Activated naive CD8-positive, alpha-beta T cell treated with anti-CD3 and anti-CD28 coated beads, Interleukin-2, amount 10 ng/mL, durations not matched to agents 7 days and 5 days (primary cell): Measurements from ENCODE around the gene HNRNPU. TPM values are rescaled to one million over a fixed set of nuclear protein-coding genes. Genes with fewer than 3 reads are reported as not detected.

Experiments
- ATAC-seq: fragments of 150-1000 bp; cut with Tn5 transposase; one replicate; pipeline ENCODE4 v1.10.0; 2021; ENCODE audit warnings: low read depth, moderate library complexity
- POLR2A ChIA-PET: fragments of 350-600 bp; sonication (Branson Sonifier 250); formaldehyde crosslinking; loops from one replicate; lab custom pipeline; 2021; ENCODE audit warnings: antibody characterized with exemption; lab: Charles Lee
- DNase-seq: peaks from one replicate; pipeline ENCODE4 v3.0.0; 2021
- H3K27ac Mint-ChIP-seq: one replicate; pipeline ENCODE4 v1.8.0; 2022; ENCODE audit warnings: mild to moderate bottlenecking, mixed read lengths
- H3K27me3 Mint-ChIP-seq: one replicate; pipeline ENCODE4 v1.8.0; 2022; ENCODE audit warnings: mild to moderate bottlenecking, moderate library complexity, mixed read lengths
- H3K36me3 Mint-ChIP-seq: one replicate; pipeline ENCODE4 v1.8.0; 2021; ENCODE audit warnings: mild to moderate bottlenecking, mixed read lengths
- H3K4me1 Mint-ChIP-seq: one replicate; pipeline ENCODE4 v1.8.0; 2021; ENCODE audit warnings: mixed read lengths
- H3K4me3 Mint-ChIP-seq: one replicate; pipeline ENCODE4 v1.8.0; 2022; ENCODE audit warnings: mild to moderate bottlenecking, moderate library complexity, mixed read lengths
- H3K9me3 Mint-ChIP-seq: one replicate; pipeline ENCODE4 v1.8.0; 2021; ENCODE audit warnings: mixed read lengths
- total RNA-seq, 2 experiments: library from RNA; stranded (reverse); gene quantifications; one replicate each; pipeline ENCODE4 v1.2.3, GENCODE V29; 2021

Gene HNRNPU
- total RNA-seq, 2 experiments from 2014 or later = 388 to 398 TPM

GRCh38 chr1:244843148-244843978 is 21.0 kb downstream of the HNRNPU start:
- no peaks in the 10 kb centered on the region for H3K27me3 Mint-ChIP-seq
- no peak overlapping the region for H3K27ac Mint-ChIP-seq

GRCh38 chr1:244841273-244841927 is 22.9 kb downstream of the HNRNPU start:
- H3K27me3 Mint-ChIP-seq = no peaks in the 10 kb centered on the region
- POLR2A ChIA-PET = interaction anchor here (16.7 kb wide), 1 partner anchor 16 kb away, joined by 391 read pairs; the partner anchor contains the start of gene HNRNPU
- ATAC-seq = no peak

More at GRCh38 chr1:244843148-244843978, 21.0 kb downstream of the HNRNPU start:
- Mint-ChIP-seq H3K36me3 (peaks cover 49% of the 10 kb centered on the region), H3K4me3 (no peak overlapping the region), H3K4me1 (peaks cover 52% of the 10 kb centered on the region), H3K9me3 (no peaks in the 10 kb centered on the region)
- ATAC-seq (no peak), DNase-seq (no peak)
- POLR2A ChIA-PET = interaction anchor here (16.7 kb wide), 1 partner anchor 14 kb away, joined by 391 read pairs; the partner anchor contains the start of gene HNRNPU

DNA sequence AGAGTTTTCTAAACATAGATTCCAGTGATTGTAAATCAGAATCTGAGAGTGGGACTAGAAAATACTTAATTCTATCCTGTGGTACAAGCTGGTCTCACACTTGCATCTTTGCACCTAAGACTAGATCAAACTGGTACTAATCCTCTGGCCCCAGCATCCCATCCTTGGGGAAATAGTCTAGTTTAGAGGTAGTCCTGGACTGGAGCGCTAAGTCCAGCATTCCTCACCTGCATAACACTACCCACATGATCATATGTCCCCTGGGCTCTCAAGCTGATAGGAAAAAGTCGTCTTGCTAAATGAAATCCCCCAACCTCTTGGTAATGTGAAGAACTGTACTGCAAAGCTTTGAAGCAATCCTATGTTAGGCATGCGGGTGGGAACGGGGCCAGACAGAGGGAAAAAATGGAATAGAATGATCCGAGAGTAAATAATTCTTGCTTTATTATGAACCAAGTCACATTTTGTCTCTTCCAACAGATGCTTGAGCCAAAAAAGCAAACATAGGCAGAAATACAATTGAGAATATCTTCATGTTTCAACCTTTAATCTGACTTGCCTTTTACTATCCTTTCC is 24.0 kb downstream of the HNRNPU start:
- POLR2A ChIA-PET = interaction anchor here (16.7 kb wide), 1 partner anchor 17 kb away, joined by 391 read pairs; the partner anchor contains the start of gene HNRNPU
- peaks cover 56% of the 10 kb centered on the region for H3K4me1 Mint-ChIP-seq

More at GRCh38 chr1:244841273-244841927, 22.9 kb downstream of the HNRNPU start:
- Mint-ChIP-seq H3K9me3 (no peaks in the 10 kb centered on the region), H3K27ac (no peak overlapping the region), H3K36me3 (peaks cover 50% of the 10 kb centered on the region), H3K4me3 (no peak overlapping the region), H3K4me1 (peaks cover 63% of the 10 kb centered on the region)
- no peak for DNase-seq

DNA sequence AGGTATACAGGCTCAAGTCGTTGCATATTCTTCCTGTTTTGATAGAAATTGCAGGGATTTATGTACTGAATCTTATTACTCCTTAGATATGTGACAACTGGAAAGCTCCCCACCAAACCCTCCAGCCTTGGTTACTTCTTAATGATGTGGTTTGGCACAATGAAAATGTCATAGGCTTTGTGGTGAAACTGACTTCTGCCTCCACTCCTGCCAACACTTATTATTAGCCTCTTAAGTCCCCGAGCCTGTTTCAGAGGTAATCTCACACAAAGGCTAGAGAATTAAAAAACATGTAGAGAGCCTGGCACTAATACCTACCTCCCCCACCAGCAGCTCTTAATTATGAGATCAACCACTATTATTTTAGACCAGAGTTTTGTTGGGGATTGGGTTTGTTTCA is 24.7 kb downstream of the HNRNPU start:
- ATAC-seq (no peak), DNase-seq (no peak)
- POLR2A ChIA-PET = interaction anchor here (16.7 kb wide), 1 partner anchor 18 kb away, joined by 391 read pairs; the partner anchor contains the start of gene HNRNPU
- H3K27me3 Mint-ChIP-seq = no peaks in the 10 kb centered on the region
- no peaks in the 10 kb centered on the region for H3K9me3 Mint-ChIP-seq
- H3K4me1 Mint-ChIP-seq = peaks cover 54% of the 10 kb centered on the region
- H3K36me3 Mint-ChIP-seq = peaks cover 41% of the 10 kb centered on the region
- no peak overlapping the region for H3K27ac Mint-ChIP-seq
- H3K4me3 Mint-ChIP-seq = peak overlapping the region; percentile 18

More for the DNA sequence above, 24.0 kb downstream of the HNRNPU start:
- H3K27ac Mint-ChIP-seq = peak overlapping the region; percentile 17
- peaks cover 41% of the 10 kb centered on the region for H3K36me3 Mint-ChIP-seq
- ATAC-seq = no peak
- no peaks in the 10 kb centered on the region for H3K27me3 Mint-ChIP-seq
- H3K4me3 Mint-ChIP-seq = peak overlapping the region; percentile 4
- DNase-seq = no peak
- H3K9me3 Mint-ChIP-seq = no peaks in the 10 kb centered on the region

GRCh38 chr1:244837597-244838258 is 26.6 kb downstream of the HNRNPU start:
- H3K36me3 Mint-ChIP-seq = peaks cover 32% of the 10 kb centered on the region

GRCh38 chr1:244836584-244836983 is 27.8 kb downstream of the HNRNPU start:
- DNase-seq = no peak

More at GRCh38 chr1:244837597-244838258, 26.6 kb downstream of the HNRNPU start:
- peak overlapping the region; percentile 58 for H3K27ac Mint-ChIP-seq
- ATAC-seq (no peak), DNase-seq (no peak)
- H3K27me3 Mint-ChIP-seq = no peaks in the 10 kb centered on the region
- peaks cover 45% of the 10 kb centered on the region for H3K4me1 Mint-ChIP-seq
- POLR2A ChIA-PET = interaction anchor here (0.7 to 16.7 kb wide), 2 partner anchors 10 to 20 kb away, joined by 3 to 391 read pairs; partner anchors contain the start of gene HNRNPU
- H3K4me3 Mint-ChIP-seq = peak overlapping the region; percentile 94
- no peaks in the 10 kb centered on the region for H3K9me3 Mint-ChIP-seq

DNA sequence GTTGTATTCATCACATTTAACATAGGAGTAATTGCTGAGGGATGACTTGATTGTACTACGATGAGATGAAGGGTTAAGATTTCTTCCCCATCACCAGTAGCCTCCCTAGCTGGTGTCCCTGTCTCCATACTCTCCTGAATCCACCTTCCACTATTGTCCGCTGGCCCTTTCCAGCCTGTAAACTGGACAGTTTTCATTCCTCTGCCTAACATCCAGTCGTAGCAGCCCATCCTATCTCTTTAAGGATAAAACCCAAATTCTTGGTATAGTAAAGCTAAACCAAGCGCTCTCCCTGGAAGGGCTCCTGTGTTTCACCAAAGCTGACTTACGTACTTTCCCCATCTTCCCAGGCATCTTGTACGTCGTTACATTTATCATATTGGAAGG is 28.2 kb downstream of the HNRNPU start:
- ATAC-seq = no peak
- H3K36me3 Mint-ChIP-seq = peaks cover 30% of the 10 kb centered on the region
- POLR2A ChIA-PET = interaction anchor here (1.4 to 16.7 kb wide), 6 partner anchors 11 to 377 kb away, joined by 3 to 391 read pairs (median 10); partner anchors contain the start of gene HNRNPU

More at GRCh38 chr1:244836584-244836983, 27.8 kb downstream of the HNRNPU start:
- no peak for ATAC-seq
- H3K9me3 Mint-ChIP-seq = no peaks in the 10 kb centered on the region
- peak overlapping the region; percentile 94 for H3K4me3 Mint-ChIP-seq
- POLR2A ChIA-PET = interaction anchor here (1.4 to 16.7 kb wide), 5 partner anchors 10 to 184 kb away, joined by 5 to 391 read pairs (median 13); partner anchors contain the start of gene HNRNPU
- peaks cover 32% of the 10 kb centered on the region for H3K36me3 Mint-ChIP-seq
- H3K4me1 Mint-ChIP-seq = peaks cover 41% of the 10 kb centered on the region
- peak overlapping the region; percentile 78 for H3K27ac Mint-ChIP-seq
- H3K27me3 Mint-ChIP-seq = no peaks in the 10 kb centered on the region

DNA sequence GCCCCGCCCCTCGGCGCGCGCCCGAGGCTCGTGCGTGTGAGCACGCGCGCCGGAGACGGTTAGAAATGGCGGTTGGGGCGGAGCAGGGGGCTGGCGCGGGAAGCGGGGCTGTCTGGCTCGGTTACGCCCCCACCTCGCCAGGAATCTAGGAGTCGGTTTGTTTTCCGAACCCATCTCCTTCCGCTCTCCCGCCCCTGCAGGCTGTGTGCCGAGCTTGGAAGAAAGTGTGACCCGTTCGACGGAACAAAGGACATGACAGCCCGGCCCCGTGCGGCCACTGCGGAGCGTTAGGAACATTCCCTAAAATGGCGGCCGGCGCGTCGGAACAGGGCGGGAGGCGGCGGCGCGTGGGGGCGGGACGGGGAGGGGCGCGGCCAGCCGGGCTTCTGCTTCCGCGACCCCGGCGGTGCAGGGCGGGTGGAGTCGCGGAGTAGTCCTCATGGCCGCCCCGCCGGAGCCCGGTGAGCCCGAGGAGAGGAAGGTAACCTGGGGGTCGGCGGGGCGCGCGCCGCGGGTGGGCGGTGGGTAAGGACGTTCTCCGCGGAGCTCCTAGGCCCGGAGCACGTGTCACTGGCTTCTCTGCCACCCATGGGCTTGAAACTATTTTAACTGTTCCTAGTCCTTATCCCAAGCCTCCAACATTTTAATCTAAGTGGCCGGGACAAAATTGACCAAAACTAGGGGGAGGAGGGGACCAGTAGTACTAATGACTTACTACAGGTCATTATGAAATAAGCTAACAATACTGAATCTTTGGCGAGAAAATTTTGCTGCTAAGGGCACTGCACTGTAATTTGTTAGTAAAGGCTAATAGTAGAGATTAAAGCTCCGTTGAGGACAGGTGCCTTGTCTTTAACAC is 28.8 kb downstream of the HNRNPU start, which contains the start of gene COX20:
COX20 (plus strand) TSS at position 383 of the 859 bp plus-strand sequence; CDS start at position 440, 57 bp downstream.
- peak; percentile 67 for ATAC-seq
- H3K9me3 Mint-ChIP-seq = no peaks in the 10 kb centered on the region
- POLR2A ChIA-PET = interaction anchor here (1.0 to 16.7 kb wide), 7 partner anchors 12 to 376 kb away, joined by 3 to 391 read pairs (median 7); partner anchors contain the start of gene HNRNPU
- DNase-seq = no peak
- no peaks in the 10 kb centered on the region for H3K27me3 Mint-ChIP-seq
- H3K4me1 Mint-ChIP-seq = peaks cover 34% of the 10 kb centered on the region
- H3K4me3 Mint-ChIP-seq = peak within 1 kb of the TSS; percentile 94
- peaks cover 25% of the 10 kb centered on the region for H3K36me3 Mint-ChIP-seq
- H3K27ac Mint-ChIP-seq = peak within 1 kb of the TSS; percentile 98

More for the DNA sequence above, 28.2 kb downstream of the HNRNPU start:
- Mint-ChIP-seq H3K4me3 (peak overlapping the region; percentile 94), H3K9me3 (no peaks in the 10 kb centered on the region), H3K4me1 (peaks cover 40% of the 10 kb centered on the region), H3K27ac (peak overlapping the region; percentile 78), H3K27me3 (no peaks in the 10 kb centered on the region)
- no peak for DNase-seq

DNA sequence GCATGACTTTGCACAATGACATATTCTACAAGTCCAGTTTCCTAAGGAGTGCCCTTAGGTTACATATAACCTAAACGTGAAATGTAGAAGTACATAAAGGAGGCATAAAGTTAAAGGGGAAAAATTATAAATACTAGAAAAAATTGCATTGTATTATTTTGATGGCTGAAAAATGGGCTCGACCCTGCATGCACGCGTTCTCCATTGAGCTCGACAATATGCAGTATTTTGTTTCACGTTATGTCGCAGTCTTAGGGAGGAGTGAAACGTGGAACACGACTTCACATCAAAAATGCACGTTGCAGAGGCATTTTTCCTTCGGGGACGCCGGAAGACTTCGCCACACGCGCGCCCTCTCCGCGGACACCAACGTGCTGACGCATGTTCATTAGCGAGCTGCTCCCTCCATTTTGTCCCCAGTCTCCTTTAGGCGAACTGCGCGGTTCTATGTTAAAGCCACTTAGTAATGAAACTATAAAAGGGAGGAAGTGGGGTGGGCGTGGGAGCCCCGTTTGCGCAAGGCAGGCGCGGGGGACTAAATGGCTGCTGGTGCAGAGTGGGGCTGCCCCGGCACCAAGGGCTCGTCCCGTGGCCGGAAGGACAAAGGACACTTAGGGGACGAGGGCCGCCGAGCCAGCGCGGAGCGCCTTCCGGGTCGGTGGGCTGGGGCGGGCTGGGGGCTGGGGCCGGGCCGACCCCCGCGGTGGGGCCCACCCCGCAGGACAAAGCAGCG is 29.6 kb downstream of the HNRNPU start:
- H3K27ac Mint-ChIP-seq = peak overlapping the region; percentile 98
- no peaks in the 10 kb centered on the region for H3K27me3 Mint-ChIP-seq
- H3K4me1 Mint-ChIP-seq = peaks cover 28% of the 10 kb centered on the region
- peaks cover 20% of the 10 kb centered on the region for H3K36me3 Mint-ChIP-seq
- peak; percentile 95 for DNase-seq
- peak overlapping the region; percentile 89 for H3K4me3 Mint-ChIP-seq
- no peaks in the 10 kb centered on the region for H3K9me3 Mint-ChIP-seq
- POLR2A ChIA-PET = interaction anchor here (1.0 to 16.7 kb wide), 9 partner anchors 13 to 787 kb away, joined by 3 to 391 read pairs (median 4); partner anchors contain the start of gene HNRNPU
- ATAC-seq = peak; percentile 78

DNA sequence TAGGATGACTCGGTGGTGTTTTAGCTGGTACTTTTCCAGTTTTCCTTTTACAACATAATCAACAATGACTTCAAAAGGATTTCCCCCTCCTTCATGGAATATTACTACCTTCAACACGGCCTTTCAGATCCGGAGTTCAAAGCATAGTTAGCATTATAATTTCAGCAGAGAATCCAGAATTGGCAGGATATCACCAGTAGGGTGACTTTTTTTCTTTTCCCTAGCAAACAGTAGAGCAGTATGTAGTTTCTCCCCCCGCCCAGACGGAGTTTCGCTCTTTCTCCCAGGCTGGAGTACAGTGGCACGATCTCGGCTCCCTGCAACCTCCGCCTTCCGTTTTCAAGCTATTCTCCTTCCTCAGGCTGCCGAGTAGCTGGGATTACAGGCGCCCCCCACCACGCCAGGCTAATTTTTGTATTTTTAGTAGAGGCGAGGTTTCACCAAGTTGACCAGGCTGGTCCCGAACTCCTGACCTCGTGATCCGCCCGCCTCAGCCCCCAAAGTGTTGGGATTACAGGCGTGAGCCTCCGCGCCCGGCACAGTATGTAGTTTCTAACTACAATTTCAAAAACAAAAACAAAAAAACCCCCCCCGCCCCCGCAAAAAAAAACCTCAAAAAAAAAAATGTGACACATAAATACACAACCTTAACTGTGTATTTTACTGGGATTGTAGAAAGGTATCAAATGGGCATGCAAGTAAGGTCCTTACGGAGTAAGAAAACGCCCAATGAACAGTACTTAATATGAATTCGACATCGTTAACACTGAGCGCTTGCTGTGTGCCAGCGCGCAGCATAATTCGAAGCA is 30.4 kb downstream of the HNRNPU start:
- POLR2A ChIA-PET = interaction anchor here (1.0 to 16.7 kb wide), 8 partner anchors 14 to 786 kb away, joined by 3 to 391 read pairs (median 4); partner anchors contain the start of gene HNRNPU
- Mint-ChIP-seq H3K9me3 (no peaks in the 10 kb centered on the region), H3K36me3 (peaks cover 16% of the 10 kb centered on the region), H3K4me3 (peak overlapping the region; percentile 89), H3K27me3 (no peaks in the 10 kb centered on the region), H3K27ac (peak overlapping the region; percentile 98), H3K4me1 (peaks cover 24% of the 10 kb centered on the region)
- ATAC-seq (peak; percentile 5), DNase-seq (peak; percentile 56)
